HG02642 (cell line): ENCODE data around the gene OCIAD2.
A peak's percentile ranks its signal among the peaks of the same experiment; 100 is the strongest.
"Not testable (repeated sequence)": the region's sequence is repeated elsewhere in the genome, so short reads cannot be mapped to it uniquely, and the experiment has no call there.

Source experiments
- ATAC-seq: cut with Tn5 transposase; IDR thresholded peaks from one replicate; pipeline ENCODE4 v1.9.1; 2021; ENCODE audit warnings: mild to moderate bottlenecking; ENCODE audit not compliant: unreplicated experiment, poor library complexity

OCIAD2 gene

GRCh38 chr4:48906206-48907173, at the start of gene OCIAD2:
OCIAD2 (minus strand) TSS chr4:48906774; CDS start chr4:48904549, 2,225 bp downstream.
- ATAC-seq = peak; percentile 96

DNA sequence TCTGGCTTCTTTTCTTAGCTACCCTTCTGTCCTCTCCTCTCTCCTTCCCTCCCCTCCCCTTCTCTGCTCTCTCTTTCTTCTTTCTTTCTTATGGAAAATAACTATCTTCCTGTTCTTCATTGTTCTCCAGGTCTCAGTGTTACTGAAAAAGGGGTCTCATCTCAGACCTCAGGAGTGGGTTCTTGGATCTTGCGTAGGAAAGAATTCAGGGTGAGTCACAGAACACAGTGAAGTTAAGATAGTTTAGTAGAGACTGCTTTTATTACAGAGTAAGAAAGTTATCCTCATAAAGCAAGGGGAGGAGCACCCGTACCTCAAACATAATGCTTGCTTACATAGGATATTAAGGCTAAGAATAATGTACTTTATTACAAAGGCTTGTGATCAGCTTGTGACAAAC, 47.7 kb upstream of the OCIAD2 start:
- no peak for ATAC-seq

DNA sequence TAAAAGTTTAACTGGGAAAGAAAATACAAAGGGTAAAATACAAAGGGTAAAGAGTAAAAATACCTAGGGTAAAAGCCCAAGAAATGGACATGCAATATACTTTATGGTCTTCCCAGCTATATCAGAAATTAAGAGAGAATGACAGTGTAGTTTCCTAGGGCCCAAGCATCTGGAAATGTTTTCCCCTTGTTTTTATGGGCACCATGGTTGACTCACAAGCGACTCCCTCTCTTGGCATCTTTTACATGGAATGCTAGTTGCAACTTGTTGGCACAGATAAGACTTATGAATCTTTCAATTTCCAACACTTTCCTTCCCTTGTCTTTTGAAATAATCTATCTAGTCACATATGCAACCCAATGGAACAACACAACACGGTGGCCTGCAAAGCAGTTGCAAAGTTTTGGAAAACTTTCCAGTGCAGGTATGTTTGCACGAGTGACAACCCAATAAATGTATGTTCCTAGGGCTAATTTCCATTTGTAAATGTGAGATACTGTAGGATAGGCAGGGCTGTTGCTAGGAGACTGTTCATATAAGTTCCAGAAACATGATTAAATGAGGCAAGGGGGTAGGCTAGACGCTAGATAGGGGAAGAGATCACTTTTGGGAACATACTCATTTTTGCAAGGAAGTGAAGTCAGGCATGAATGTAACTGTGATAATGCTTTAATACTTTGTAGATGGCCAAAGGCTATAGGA, 43.1 kb upstream of the OCIAD2 start:
- ATAC-seq = no peak

DNA sequence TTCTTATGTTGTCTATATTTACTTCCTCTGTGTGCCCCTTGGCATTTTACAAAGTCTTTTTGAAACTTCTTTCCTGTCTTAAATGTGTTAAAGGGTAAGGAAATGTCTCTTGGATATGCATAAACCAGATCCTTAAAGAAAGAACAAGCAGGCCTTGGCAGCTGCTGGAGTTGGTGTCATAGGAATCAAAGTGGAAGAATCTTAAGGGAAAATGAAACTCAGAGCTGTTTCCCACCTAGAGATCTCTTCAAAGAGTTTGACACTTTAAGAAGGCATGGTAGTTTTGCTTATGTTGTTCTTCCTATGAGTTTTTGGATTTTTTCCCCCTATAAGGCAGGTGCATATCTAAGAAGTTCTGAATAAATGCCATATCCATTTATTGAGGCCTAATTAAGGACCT, 42.5 kb upstream of the OCIAD2 start:
- no peak for ATAC-seq

DNA sequence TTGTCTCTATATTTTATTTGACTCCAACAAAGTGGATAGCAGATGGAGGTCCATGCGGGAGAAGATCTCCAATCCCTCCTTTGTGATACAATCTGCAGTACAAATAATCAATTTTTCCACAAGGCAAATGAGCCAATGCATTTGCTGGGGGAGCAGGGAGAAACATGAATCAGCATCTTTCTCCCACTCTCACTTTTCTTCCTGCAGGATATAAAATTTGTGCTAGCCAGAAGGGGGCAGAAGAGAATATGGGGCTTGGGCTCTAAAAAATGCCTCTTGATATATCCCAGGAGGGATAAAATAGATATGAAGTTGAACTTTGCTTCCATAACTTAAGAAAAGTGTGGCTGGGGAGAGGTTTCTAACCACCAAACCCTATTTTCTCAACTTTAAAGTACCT, 41.2 kb upstream of the OCIAD2 start:
- ATAC-seq = no peak

- no peak for ATAC-seq
Measured at GRCh38 chr4:48945981-48946380, 39.4 kb upstream of the OCIAD2 start.

- ATAC-seq = no peak
Measured at GRCh38 chr4:48944756-48945241, 38.2 kb upstream of the OCIAD2 start.

DNA sequence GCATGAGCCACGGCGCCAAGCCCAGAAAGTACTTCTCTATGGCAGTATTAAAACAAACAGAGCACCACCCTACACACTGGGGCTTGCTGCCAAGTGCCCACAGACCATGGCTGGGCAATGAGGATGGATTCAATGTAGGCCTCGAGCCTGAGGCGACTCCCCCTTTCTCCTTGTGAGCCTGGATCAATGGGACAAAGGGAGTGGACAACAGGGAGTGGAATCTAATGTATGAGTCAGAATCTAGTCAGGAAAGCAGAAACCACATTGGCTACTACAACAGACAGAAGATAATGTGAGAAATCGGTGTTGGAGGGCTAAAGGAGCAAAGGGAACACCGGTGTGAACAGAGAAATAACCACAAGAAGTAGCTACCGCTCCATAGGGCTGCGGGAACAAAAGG, 37.7 kb upstream of the OCIAD2 start:
- ATAC-seq = no peak

DNA sequence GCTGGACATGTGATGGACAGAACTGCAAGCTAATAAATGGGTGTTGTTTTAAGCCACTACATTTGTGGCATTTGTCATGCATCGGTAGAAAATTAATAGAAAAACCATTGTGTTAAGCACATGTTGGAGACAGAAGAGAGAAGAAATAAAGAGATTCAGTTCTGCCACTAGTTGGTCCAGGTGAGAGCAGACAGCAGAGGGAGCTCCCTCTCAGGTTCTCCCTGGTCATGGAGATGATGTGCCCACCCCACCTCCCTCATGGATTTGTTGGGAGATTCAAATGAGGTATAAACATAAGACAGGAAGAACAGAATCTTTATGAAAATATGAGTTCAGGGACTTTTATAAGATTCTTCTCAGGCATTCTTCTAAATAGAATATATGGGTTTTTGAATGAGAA, 36.8 kb upstream of the OCIAD2 start:
- ATAC-seq = no peak

- no peak for ATAC-seq
Measured at GRCh38 chr4:48939785-48940184, 33.2 kb upstream of the OCIAD2 start.

- no peak for ATAC-seq
Measured at GRCh38 chr4:48938831-48939230, 32.3 kb upstream of the OCIAD2 start.

- no peak for ATAC-seq
Measured at GRCh38 chr4:48937033-48937432, 30.5 kb upstream of the OCIAD2 start.

DNA sequence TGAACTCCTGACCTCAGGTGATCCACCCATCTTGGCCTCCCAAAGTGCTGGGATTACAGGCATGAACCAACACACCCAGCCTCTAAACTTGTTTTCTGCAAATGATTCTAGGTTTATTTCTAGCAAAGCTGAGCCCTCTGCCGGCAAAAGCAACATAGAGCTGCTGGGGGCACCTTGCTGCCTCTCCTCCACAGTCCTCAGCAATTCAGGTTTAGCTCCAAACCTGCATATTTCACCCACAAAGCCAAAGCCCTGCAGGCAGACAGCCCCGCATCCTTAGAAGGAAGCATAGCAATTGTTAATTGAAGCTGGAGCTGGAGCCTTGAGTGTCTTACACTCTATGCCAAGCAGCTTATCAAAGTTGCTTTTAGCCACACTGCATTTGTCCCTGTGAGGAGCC, 24.9 kb upstream of the OCIAD2 start:
- no peak for ATAC-seq

DNA sequence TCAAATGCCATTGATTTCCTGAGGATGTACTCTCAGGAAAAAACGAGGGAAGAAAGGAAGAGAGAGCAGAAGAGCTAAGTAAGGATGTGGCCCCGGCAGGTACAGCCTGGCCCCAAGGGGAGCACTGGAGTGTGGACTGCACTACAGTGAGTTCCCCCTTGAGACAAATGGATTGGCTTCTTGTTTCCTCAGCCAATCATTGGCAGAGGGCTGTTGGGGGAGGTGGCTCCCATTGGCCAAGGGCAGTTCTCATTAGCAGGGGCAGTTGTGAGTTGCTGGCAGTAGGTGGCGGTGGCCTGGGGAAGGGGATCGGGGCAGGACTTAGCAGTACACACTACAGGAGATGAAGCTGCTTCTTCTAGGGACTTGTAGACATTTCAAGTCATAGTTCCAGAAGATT, 24.1 kb upstream of the OCIAD2 start:
- no peak for ATAC-seq

DNA sequence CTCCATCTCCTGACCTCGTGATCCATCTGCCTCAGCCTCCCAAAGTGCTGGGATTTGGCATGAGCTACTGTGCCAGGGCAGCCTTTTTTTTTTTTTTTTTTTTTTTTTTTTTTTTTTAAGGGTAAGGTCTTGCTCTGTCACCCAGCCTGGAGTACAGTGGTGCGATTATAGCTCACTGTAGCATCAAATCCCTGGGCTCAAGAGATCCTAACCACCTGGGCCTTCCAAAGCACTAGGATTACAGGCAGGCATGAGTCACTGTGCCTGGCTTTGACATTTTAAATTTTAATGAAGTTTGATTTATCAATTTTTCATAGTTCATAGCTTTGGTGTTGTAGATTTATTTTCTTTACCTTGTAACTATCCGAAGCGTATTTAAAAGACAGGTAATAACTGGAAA, 17.8 kb upstream of the OCIAD2 start:
- ATAC-seq = no peak

DNA sequence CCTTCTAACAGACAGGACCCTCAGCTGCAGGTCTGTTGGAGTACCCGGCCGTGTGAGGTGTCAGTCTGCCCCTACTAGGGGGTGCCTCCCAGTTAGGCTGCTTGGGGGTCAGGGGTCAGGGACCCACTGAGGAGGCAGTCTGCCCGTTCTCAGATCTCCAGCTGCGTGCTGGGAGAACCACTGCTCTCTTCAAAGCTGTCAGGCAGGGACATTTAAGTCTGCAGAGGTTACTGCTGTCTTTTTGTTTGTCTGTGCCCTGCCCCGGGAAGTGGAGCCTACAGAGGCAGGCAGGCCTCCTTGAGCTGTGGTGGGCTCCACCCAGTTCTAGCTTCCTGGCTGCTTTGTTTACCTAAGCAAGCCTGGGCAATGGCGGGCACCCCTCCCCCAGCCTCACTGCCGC, 16.5 kb upstream of the OCIAD2 start:
- not testable (repeated sequence) for ATAC-seq

DNA sequence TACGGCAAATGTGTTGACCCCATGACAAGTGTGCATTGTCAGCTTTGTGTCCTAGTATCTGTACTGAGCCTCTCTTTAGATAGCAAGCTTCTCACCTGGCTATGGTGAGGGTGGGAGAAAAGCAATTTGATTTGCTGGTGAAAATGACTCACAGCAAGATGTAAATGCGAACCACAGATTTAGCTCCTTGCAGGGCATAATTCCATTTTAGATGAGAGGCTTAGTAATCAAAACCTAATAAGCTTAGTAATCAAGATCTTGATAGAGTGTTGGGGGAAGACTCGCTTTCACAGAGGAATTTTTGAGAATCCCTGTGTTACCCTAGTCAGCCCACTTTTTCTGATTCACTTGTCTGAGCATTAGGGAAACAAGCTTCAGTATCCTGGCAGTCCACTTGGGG, 7.7 kb upstream of the OCIAD2 start:
- ATAC-seq = no peak

DNA sequence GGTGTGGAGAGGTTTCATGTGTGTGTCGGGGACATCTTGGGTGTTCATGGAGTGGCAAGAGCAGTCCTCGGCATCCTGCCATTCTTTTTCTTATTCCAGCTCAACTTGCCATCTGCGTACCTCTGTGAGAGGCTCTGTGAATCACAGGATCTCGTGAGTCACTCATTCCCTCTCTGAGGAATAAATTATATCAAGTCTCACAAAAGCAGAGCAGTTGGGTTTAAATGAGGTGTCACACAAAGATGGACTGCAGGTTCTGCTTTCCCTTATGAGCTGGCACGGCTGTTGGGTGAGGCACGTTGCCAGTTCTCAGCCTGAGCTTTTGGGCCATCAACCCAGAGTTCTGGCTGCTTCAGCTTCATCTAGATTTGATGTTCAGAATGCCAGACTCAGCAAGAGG, 6.8 kb upstream of the OCIAD2 start:
- ATAC-seq = no peak

GRCh38 chr4:48912349-48912748, 5.8 kb upstream of the OCIAD2 start:
- no peak for ATAC-seq

- no peak for ATAC-seq
Measured at GRCh38 chr4:48910511-48910910, 3.9 kb upstream of the OCIAD2 start.

GRCh38 chr4:48909697-48910096, 3.1 kb upstream of the OCIAD2 start:
- ATAC-seq = no peak
